ENCODE data around the gene OGDHL.
"Not testable (repeated sequence)": the region's sequence is repeated elsewhere in the genome, so short reads cannot be mapped to it uniquely, and the experiment has no call there.

The OGDHL gene

GRCh38 chr10:49761789-49762565 is at the start of gene OGDHL:
Gene OGDHL, minus strand, starts transcription at chr10:49762323. Its CDS starts 3,731 bp downstream, at chr10:49758592.
- DNase-seq (ENCODE audit: low read depth in 4 of 4, low spot score in 1 of 4): peak in 3 of 4 experiments; percentile 34 to 46 (median 35)

- no peak for DNase-seq (ENCODE audit: low read depth in 4 of 4, low spot score in 1 of 4)
Measured at GRCh38 chr10:49803988-49804387, 41.9 kb upstream of the OGDHL start.

- no peak for DNase-seq (ENCODE audit: low read depth in 4 of 4, low spot score in 1 of 4)
Measured at GRCh38 chr10:49798275-49798674, 36.2 kb upstream of the OGDHL start.

- DNase-seq (ENCODE audit: low read depth in 4 of 4, low spot score in 1 of 4): no peak
Measured at GRCh38 chr10:49791100-49791499, 29.0 kb upstream of the OGDHL start.

GRCh38 chr10:49784681-49785080 is 22.6 kb upstream of the OGDHL start:
- no peak for DNase-seq (ENCODE audit: low read depth in 4 of 4, low spot score in 1 of 4)

GRCh38 chr10:49783645-49784044 is 21.5 kb upstream of the OGDHL start:
- no peak for DNase-seq (ENCODE audit: low read depth in 4 of 4, low spot score in 1 of 4)

GRCh38 chr10:49781247-49781646 is 19.1 kb upstream of the OGDHL start:
- no peak for DNase-seq (ENCODE audit: low read depth in 4 of 4, low spot score in 1 of 4)

GRCh38 chr10:49778197-49778596 is 16.1 kb upstream of the OGDHL start:
- no peak for DNase-seq (ENCODE audit: low read depth in 4 of 4, low spot score in 1 of 4)

- DNase-seq (ENCODE audit: low read depth in 4 of 4, low spot score in 1 of 4): no peak
Measured at GRCh38 chr10:49776851-49777250, 14.7 kb upstream of the OGDHL start.

- no peak for DNase-seq (ENCODE audit: low read depth in 4 of 4, low spot score in 1 of 4)
Measured at GRCh38 chr10:49775014-49775413, 12.9 kb upstream of the OGDHL start.

GRCh38 chr10:49772944-49773343 is 10.8 kb upstream of the OGDHL start:
- DNase-seq (ENCODE audit: low read depth in 4 of 4, low spot score in 1 of 4): not testable (repeated sequence)

GRCh38 chr10:49771046-49771445 is 8.9 kb upstream of the OGDHL start:
- DNase-seq (ENCODE audit: low read depth in 4 of 4, low spot score in 1 of 4): not testable (repeated sequence)

GRCh38 chr10:49769692-49770091 is 7.6 kb upstream of the OGDHL start:
- DNase-seq (ENCODE audit: low read depth in 4 of 4, low spot score in 1 of 4): no peak

- no peak for DNase-seq (ENCODE audit: low read depth in 4 of 4, low spot score in 1 of 4)
Measured at GRCh38 chr10:49768731-49769130, 6.6 kb upstream of the OGDHL start.

GRCh38 chr10:49768329-49768728 is 6.2 kb upstream of the OGDHL start:
- no peak for DNase-seq (ENCODE audit: low read depth in 4 of 4, low spot score in 1 of 4)

GRCh38 chr10:49767752-49768151 is 5.6 kb upstream of the OGDHL start:
- DNase-seq (ENCODE audit: low read depth in 4 of 4, low spot score in 1 of 4): no peak

GRCh38 chr10:49766484-49766883 is 4.4 kb upstream of the OGDHL start:
- DNase-seq (ENCODE audit: low read depth in 4 of 4, low spot score in 1 of 4): no peak

- DNase-seq (ENCODE audit: low read depth in 4 of 4, low spot score in 1 of 4): no peak
Measured at GRCh38 chr10:49762566-49762877, 399 bp upstream of the OGDHL start.

GRCh38 chr10:49761201-49761788 is 828 bp downstream of the OGDHL start:
- DNase-seq (ENCODE audit: low read depth in 4 of 4, low spot score in 1 of 4): no peak

- DNase-seq (ENCODE audit: low read depth in 4 of 4, low spot score in 1 of 4): no peak
Measured at GRCh38 chr10:49760789-49761188, 1.3 kb downstream of the OGDHL start.

GRCh38 chr10:49759787-49760551 is 2.2 kb downstream of the OGDHL start:
- DNase-seq (ENCODE audit: low read depth in 4 of 4, low spot score in 1 of 4): no peak

GRCh38 chr10:49758249-49758930 is 3.7 kb downstream of the OGDHL start:
- no peak for DNase-seq (ENCODE audit: low read depth in 4 of 4, low spot score in 1 of 4)

Measured in stimulated activated CD4-positive, alpha-beta T cell treated with anti-CD3 and anti-CD28 coated beads, Interleukin-1b, Interleukin-23, amount 100 ng/mL, for 24 hours (primary cell).